ENCODE results near the gene PLCB1. TPM values are rescaled to one million over a fixed set of nuclear protein-coding genes. Genes with fewer than 3 reads are reported as not detected.

Gene PLCB1
- total RNA-seq, 1 donor: 35.4 TPM

DNA sequence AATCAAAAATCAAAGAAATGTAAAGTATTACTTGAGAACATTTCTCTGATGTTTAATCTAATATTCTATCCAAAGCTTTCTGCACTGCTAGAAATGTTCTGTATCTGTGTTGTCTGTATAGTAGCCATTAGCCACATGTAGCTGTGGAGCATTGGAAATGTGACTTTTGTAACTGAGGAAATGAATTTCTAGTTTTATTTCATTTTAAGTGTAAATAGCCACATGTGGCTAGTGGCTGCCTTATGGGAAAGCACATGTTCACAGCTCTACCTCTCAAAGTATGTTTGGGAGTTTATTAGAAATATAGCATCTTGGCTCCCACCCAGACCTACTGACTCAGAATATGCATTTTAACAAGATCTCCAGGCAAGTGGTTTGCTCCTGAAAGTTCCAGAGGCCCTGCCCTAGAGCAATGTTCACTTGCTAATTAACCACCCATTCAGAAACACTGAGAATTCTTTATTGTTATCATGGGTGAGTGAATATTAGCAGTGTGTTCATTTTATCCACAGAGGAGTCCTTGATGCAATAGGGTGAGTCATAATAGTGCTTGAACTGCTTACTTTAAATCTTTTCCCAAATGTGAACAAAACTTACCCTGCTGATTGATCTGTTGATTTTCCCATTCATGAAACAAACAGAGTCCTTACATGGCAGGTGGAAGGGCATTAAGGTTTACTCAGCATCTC, 282.7 kb downstream of the PLCB1 start:
- DNase-seq (ENCODE audit: low read depth): peak; percentile 75
- no peak overlapping the region for H3K4me3 ChIP-seq (ENCODE audit: low read depth, low read length)
- TF ChIP-seq, protein P1, sequence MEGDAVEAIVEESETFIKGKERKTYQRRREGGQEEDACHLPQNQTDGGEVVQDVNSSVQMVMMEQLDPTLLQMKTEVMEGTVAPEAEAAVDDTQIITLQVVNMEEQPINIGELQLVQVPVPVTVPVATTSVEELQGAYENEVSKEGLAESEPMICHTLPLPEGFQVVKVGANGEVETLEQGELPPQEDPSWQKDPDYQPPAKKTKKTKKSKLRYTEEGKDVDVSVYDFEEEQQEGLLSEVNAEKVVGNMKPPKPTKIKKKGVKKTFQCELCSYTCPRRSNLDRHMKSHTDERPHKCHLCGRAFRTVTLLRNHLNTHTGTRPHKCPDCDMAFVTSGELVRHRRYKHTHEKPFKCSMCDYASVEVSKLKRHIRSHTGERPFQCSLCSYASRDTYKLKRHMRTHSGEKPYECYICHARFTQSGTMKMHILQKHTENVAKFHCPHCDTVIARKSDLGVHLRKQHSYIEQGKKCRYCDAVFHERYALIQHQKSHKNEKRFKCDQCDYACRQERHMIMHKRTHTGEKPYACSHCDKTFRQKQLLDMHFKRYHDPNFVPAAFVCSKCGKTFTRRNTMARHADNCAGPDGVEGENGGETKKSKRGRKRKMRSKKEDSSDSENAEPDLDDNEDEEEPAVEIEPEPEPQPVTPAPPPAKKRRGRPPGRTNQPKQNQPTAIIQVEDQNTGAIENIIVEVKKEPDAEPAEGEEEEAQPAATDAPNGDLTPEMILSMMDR (IDR thresholded peaks at IDR 0.05; ENCODE audit: insufficient read depth, low read depth, low read length): no peak

DNA sequence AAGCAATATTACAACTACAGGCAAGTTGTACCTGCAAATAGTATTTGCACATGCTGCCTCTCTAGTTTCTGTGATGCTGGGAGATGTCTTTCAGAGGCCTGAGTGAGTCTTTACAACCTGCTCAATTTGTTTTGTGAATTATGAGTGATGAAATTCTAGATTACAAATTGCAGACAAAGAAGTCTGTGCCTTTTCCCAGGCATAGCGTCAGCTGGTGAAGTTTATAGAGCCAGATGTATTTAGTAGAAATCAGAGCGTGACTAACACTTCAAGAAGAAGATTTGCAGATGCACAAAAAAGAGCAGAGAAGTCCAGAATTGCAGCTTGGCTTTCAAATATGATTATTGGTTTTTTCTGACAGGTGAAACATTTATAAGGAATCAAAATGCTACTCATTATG, 289.9 kb downstream of the PLCB1 start:
- TF ChIP-seq, protein P1 (IDR thresholded peaks at IDR 0.05; ENCODE audit: insufficient read depth, low read depth, low read length): no peak
- peak; percentile 85 for DNase-seq (ENCODE audit: low read depth)

DNA sequence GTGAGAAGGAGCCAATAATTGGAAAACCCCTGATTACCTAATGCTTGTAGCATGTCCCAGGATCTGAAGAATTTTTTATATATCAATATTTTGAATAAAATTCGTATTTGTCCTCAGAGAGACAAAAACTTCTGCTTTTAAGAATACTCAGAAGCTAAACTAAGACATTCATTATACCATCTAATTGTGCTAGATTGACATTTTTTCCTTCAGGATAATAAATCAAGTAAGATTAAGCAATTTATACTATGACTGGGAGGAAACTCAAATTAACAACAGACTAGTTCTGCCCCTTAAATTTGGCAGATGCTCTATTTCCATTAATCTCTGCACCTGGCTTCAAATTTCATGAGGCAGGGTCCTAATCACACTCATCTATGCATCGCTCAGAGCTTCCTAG, 291.4 kb downstream of the PLCB1 start:
- no peak overlapping the region for H3K4me3 ChIP-seq (ENCODE audit: low read depth, low read length)
- TF ChIP-seq, protein P1 (IDR thresholded peaks at IDR 0.05; ENCODE audit: insufficient read depth, low read depth, low read length): no peak
- DNase-seq (ENCODE audit: low read depth): no peak

More for the DNA sequence above, 289.9 kb downstream of the PLCB1 start:
- H3K4me3 ChIP-seq (ENCODE audit: low read depth, low read length): no peak overlapping the region

DNA sequence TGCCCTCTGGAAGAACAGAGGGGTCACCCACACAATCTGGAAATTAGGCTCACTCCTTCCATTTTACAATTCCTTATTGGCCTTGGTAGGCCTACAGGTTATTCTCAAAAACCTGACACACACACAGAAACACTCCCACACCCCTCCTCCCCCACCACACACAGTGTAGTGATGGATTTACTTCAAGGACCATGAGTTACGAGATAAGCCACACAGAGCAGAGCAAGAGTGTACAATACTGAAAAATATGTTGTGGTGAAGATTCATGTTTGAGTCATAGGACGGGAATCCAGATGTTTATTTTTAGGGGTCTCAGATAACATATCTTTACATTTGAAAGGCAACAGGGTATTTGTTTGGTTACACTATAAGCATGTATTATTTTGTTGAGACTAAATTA, 291.9 kb downstream of the PLCB1 start:
- TF ChIP-seq, protein P1 (IDR thresholded peaks at IDR 0.05; ENCODE audit: insufficient read depth, low read depth, low read length): no peak
- no peak overlapping the region for H3K4me3 ChIP-seq (ENCODE audit: low read depth, low read length)
- peak; percentile 72 for DNase-seq (ENCODE audit: low read depth)

DNA sequence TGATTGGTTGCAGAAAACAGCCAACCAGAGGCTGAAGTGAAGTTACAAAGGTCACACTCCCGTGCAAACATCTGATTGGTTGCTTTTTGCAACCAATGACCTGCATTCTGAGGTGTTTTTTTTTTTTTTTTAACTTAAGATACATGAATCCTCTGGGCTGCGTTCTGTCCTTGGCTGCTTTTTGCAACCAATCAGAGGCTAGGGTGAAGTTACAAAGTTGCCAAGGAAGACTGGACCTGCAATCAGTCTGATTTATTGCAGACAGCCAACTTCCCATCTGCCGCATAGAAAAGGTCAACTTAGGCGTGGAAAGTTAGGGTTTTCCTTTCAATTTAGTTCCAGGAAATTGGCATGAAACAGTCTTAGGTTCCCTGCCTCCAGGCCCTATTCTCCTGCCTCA, 292.9 kb downstream of the PLCB1 start:
- no peak overlapping the region for H3K4me3 ChIP-seq (ENCODE audit: low read depth, low read length)
- TF ChIP-seq, protein P1 (IDR thresholded peaks at IDR 0.05; ENCODE audit: insufficient read depth, low read depth, low read length): no peak
- DNase-seq (ENCODE audit: low read depth): no peak

DNA sequence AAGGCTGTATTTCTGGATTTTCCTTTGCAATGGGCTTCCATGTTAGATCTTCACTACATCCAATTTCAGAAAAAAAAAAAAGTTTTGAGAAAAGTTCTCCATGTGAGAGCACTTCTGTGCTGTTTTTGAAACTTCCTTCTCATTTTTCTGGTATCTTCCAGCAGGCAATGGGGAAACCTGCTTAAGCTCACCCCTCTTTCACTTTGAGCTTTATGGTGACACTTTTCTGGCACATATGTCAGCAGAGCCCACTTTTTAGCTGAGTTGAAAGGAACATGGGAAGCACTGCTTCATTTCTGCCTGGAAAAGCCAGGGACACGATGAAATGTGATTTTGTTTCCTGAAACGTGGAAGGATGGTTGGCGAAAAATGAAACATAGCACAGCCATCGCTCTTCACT, 293.7 kb downstream of the PLCB1 start:
- TF ChIP-seq, protein P1 (IDR thresholded peaks at IDR 0.05; ENCODE audit: insufficient read depth, low read depth, low read length): no peak
- no peak overlapping the region for H3K4me3 ChIP-seq (ENCODE audit: low read depth, low read length)
- no peak for DNase-seq (ENCODE audit: low read depth)

Data from fibroblast of villous mesenchyme (primary cell).